ENCODE data around the gene ZFP2.

ZFP2 gene

GRCh38 chr5:178941361-178941760, 45.6 kb downstream of the ZFP2 start:
- peak; percentile 4 for DNase-seq
- H3K27ac ChIP-seq = peak overlapping the region; percentile 27
- TF ChIP-seq CTCF (IDR thresholded peaks at IDR 0.05; ENCODE audit: low read depth, low read length, missing control alignments) = no peak
- H3K27me3 ChIP-seq (replicated peaks) = no peaks in the 10 kb centered on the region
- H3K36me3 ChIP-seq (replicated peaks) = no peaks in the 10 kb centered on the region
- in situ Hi-C loops (cut with HindIII; ENCODE audit: low pct_ligation_motif_present, low sequenced_read_pairs) = no loop called here
- H3K4me3 ChIP-seq (ENCODE audit: low read depth, low read length) = peak overlapping the region; percentile 71

GRCh38 chr5:178965465-178966055, 69.8 kb downstream of the ZFP2 start:
- Histone ChIP-seq H3K27ac (no peak overlapping the region), H3K36me3 (replicated peaks) (no peaks in the 10 kb centered on the region), H3K4me3 (ENCODE audit: low read depth, low read length) (no peak overlapping the region), H3K27me3 (replicated peaks) (no peaks in the 10 kb centered on the region)
- no peak for TF ChIP-seq CTCF (IDR thresholded peaks at IDR 0.05; ENCODE audit: low read depth, low read length, missing control alignments)
- in situ Hi-C loops (cut with HindIII; ENCODE audit: low pct_ligation_motif_present, low sequenced_read_pairs) = no loop called here
- no peak for DNase-seq

GRCh38 chr5:178981381-178981780, 85.7 kb downstream of the ZFP2 start:
- in situ Hi-C loops (cut with HindIII; ENCODE audit: low pct_ligation_motif_present, low sequenced_read_pairs) = no loop called here
- no peak overlapping the region for H3K4me3 ChIP-seq (ENCODE audit: low read depth, low read length)
- no peaks in the 10 kb centered on the region for H3K27me3 ChIP-seq (replicated peaks)
- no peak for TF ChIP-seq CTCF (IDR thresholded peaks at IDR 0.05; ENCODE audit: low read depth, low read length, missing control alignments)
- no peak overlapping the region for H3K27ac ChIP-seq
- no peaks in the 10 kb centered on the region for H3K36me3 ChIP-seq (replicated peaks)
- no peak for DNase-seq

Measured in brain microvascular endothelial cell (primary cell).